Esophagus squamous epithelium (tissue), 4 donors: ENCODE results near the gene CREB3L1.

Experiments used
- POLR2A ChIP-seq, 4 donors: fragments of 450-650 bp; IDR thresholded peaks; one replicate each; pipeline ENCODE4 v1.6.1; 2017; ENCODE audit warnings: antibody characterized with exemption in 4 of 4, mild to moderate bottlenecking in 4 of 4, moderate library complexity in 3 of 4
- TF ChIP-seq, protein P1 (sequence below), 6 experiments: fragments of 450-650 bp in 4 of 6; fragments of 200-600 bp in 2 of 6; sonication (generic) in 2 of 6; IDR thresholded peaks; one replicate each; pipeline ENCODE4 v1.5.1; 2016 to 2019; ENCODE audit warnings: antibody characterized with exemption in 6 of 6, mild to moderate bottlenecking in 4 of 6, moderate library complexity in 4 of 6

DNA sequence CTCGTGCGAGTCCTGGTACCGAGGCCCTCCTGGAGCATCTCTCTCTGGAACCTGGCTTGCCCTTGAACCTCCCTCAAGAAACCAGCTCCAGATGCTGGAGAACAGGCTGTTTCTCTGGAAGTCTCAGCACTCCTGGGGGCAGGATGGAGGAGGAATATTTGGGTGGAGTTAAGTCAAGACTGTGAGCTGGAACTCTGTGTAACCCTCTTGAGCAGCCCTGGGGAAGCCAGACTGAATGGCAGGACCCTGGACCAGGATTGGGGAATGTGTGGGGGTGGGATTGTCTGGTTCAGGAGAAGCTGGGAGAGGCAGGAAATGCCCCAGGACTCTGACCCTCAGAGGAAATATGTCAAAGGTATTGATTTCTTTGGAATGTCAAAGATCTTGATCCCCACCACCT, 7.7 kb downstream of the CREB3L1 start:
- TF ChIP-seq POLR2A (IDR thresholded peaks at IDR 0.05): no peak
- TF ChIP-seq, protein P1, sequence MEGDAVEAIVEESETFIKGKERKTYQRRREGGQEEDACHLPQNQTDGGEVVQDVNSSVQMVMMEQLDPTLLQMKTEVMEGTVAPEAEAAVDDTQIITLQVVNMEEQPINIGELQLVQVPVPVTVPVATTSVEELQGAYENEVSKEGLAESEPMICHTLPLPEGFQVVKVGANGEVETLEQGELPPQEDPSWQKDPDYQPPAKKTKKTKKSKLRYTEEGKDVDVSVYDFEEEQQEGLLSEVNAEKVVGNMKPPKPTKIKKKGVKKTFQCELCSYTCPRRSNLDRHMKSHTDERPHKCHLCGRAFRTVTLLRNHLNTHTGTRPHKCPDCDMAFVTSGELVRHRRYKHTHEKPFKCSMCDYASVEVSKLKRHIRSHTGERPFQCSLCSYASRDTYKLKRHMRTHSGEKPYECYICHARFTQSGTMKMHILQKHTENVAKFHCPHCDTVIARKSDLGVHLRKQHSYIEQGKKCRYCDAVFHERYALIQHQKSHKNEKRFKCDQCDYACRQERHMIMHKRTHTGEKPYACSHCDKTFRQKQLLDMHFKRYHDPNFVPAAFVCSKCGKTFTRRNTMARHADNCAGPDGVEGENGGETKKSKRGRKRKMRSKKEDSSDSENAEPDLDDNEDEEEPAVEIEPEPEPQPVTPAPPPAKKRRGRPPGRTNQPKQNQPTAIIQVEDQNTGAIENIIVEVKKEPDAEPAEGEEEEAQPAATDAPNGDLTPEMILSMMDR (IDR thresholded peaks at IDR 0.05): no peak
